IMR-90 (cell line): ENCODE measurements around the gene DAAM2. TPM values are rescaled to one million over a fixed set of nuclear protein-coding genes. Genes with fewer than 3 reads are reported as not detected.

Source experiments
- ATAC-seq: fragments of 200-7000 bp; cut with Tn5 transposase; 2 replicates; pipeline ENCODE4 v1.9.1; 2020; ENCODE audit warnings: low read depth, mild to moderate bottlenecking, moderate library complexity
- BruUV-seq: library from RNA; stranded (reverse); fragments of 400-500 nt; replicated peaks from 2 replicates; lab custom pipeline; 2021; lab: Mats Ljungman, UMichigan
- CTCF ChIA-PET: fragments of 300-600 bp; formaldehyde crosslinking; extraction: SDS; loops from one replicate; lab custom pipeline; 2021; ENCODE audit warnings: antibody characterized with exemption; lab: Yijun Ruan, JAX
- POLR2A ChIA-PET: fragments of 300-600 bp; sonication (Branson Sonifier 250); formaldehyde crosslinking; loops from one replicate; lab custom pipeline; 2022; ENCODE audit warnings: antibody characterized with exemption; ENCODE audit not compliant: unreplicated experiment; lab: Charles Lee
- DNase-seq: peaks from one replicate; pipeline ENCODE4 v3.0.0; 2013
- H2AFZ ChIP-seq: replicated peaks from 2 replicates; pipeline ENCODE3; 2013; ENCODE audit warnings: low read length, mild to moderate bottlenecking; ENCODE audit not compliant: poor library complexity
- H2AK5ac ChIP-seq: 2 replicates; pipeline ENCODE4 v1.6.1; 2013; ENCODE audit warnings: low read depth, low read length, inconsistent platforms
- H2AK9ac ChIP-seq: replicated peaks from 2 replicates; pipeline ENCODE3; 2013; ENCODE audit warnings: mild to moderate bottlenecking, low read depth, low read length, moderate library complexity; ENCODE audit not compliant: poor library complexity
- H2BK120ac ChIP-seq: 2 replicates; pipeline ENCODE4 v1.6.1; 2013; ENCODE audit warnings: low read depth, low read length, inconsistent platforms
- H2BK15ac ChIP-seq: 3 replicates; pipeline ENCODE4 v1.6.1; 2013; ENCODE audit warnings: low read depth, low read length, inconsistent platforms
- H2BK20ac ChIP-seq: 2 replicates; pipeline ENCODE4 v1.6.1; 2013; ENCODE audit warnings: low read depth, mild to moderate bottlenecking, inconsistent platforms, low read length, moderate library complexity
- H2BK5ac ChIP-seq: 2 replicates; pipeline ENCODE4 v1.6.1; 2013; ENCODE audit warnings: mild to moderate bottlenecking, low read depth, low read length, inconsistent platforms; ENCODE audit not compliant: poor library complexity, severe bottlenecking
- H3K14ac ChIP-seq: replicated peaks from 2 replicates; pipeline ENCODE4 v1.6.1; 2013; ENCODE audit warnings: low read depth, low read length, inconsistent platforms
- H3K18ac ChIP-seq: 2 replicates; pipeline ENCODE4 v1.6.1; 2013; ENCODE audit warnings: low read depth, low read length, control low read depth
- H3K23ac ChIP-seq: 2 replicates; pipeline ENCODE4 v1.6.1; 2013; ENCODE audit warnings: low read depth, low read length, inconsistent platforms
- H3K27ac ChIP-seq: 2 replicates; pipeline ENCODE4 v1.5.1; 2013; ENCODE audit warnings: mild to moderate bottlenecking, control low read depth, low read length; ENCODE audit not compliant: insufficient read depth
- H3K27me3 ChIP-seq: 2 replicates; pipeline ENCODE4 v1.6.1; 2013; ENCODE audit warnings: low read length; ENCODE audit not compliant: control insufficient read depth, insufficient read depth
- H3K36me3 ChIP-seq: 2 replicates; pipeline ENCODE4 v1.6.1; 2013; ENCODE audit warnings: low read length, mixed read lengths; ENCODE audit not compliant: control insufficient read depth, insufficient read depth
- H3K4ac ChIP-seq: 2 replicates; pipeline ENCODE4 v1.6.1; 2013; ENCODE audit warnings: low read depth, low read length, inconsistent platforms
- H3K4me1 ChIP-seq: 2 replicates; pipeline ENCODE4 v1.6.1; 2013; ENCODE audit warnings: low read length, mixed read lengths; ENCODE audit not compliant: control insufficient read depth, insufficient read depth
- H3K4me2 ChIP-seq: 2 replicates; pipeline ENCODE4 v1.6.1; 2013; ENCODE audit warnings: low read depth, mild to moderate bottlenecking, control low read depth, low read length, moderate library complexity
- H3K4me3 ChIP-seq: 2 replicates; pipeline ENCODE4 v1.5.1; 2013; ENCODE audit warnings: low read depth, mild to moderate bottlenecking, control low read depth, low read length, moderate library complexity; ENCODE audit not compliant: insufficient read depth
- H3K56ac ChIP-seq: 2 replicates; pipeline ENCODE4 v1.6.1; 2013; ENCODE audit warnings: low read length, inconsistent platforms; ENCODE audit not compliant: insufficient read depth; ENCODE audit errors: extremely low read depth
- H3K79me1 ChIP-seq, 2 experiments: 2 replicates each; pipeline ENCODE4 v1.6.1; 2013; ENCODE audit warnings: low read length in 2 of 2, inconsistent platforms in 1 of 2, low read depth in 1 of 2
- H3K9ac ChIP-seq: 2 replicates; pipeline ENCODE4 v1.6.1; 2013; ENCODE audit warnings: low read depth, low read length, control low read depth
- H3K9me1 ChIP-seq: 2 replicates; pipeline ENCODE4 v1.6.1; 2013; ENCODE audit warnings: low read length, inconsistent platforms; ENCODE audit not compliant: insufficient read depth
- H3K9me3 ChIP-seq: 2 replicates; pipeline ENCODE4 v1.6.1; 2013; ENCODE audit warnings: low read length; ENCODE audit not compliant: control insufficient read depth, insufficient read depth
- H4K20me1 ChIP-seq: 2 replicates; pipeline ENCODE4 v1.6.1; 2013; ENCODE audit warnings: low read length, inconsistent platforms; ENCODE audit not compliant: insufficient read depth
- H4K5ac ChIP-seq: 2 replicates; pipeline ENCODE4 v1.6.1; 2013; ENCODE audit warnings: mild to moderate bottlenecking, low read depth, low read length, control low read depth
- H4K8ac ChIP-seq, 2 experiments: 2 replicates each; pipeline ENCODE4 v1.6.1; 2013; ENCODE audit warnings: low read depth in 2 of 2, low read length in 2 of 2, control low read depth in 1 of 2, inconsistent platforms in 1 of 2
- H4K91ac ChIP-seq: 2 replicates; pipeline ENCODE4 v1.6.1; 2013; ENCODE audit warnings: low read depth, low read length, inconsistent platforms; ENCODE audit not compliant: insufficient read depth
- BHLHE40 ChIP-seq: fragments of 150-350 bp; IDR thresholded peaks from 2 replicates; pipeline ENCODE4 v1.6.1; 2016; ENCODE audit warnings: mild to moderate bottlenecking, low read depth, low read length
- CEBPB ChIP-seq: IDR thresholded peaks from 2 replicates; pipeline ENCODE4 v1.6.1; 2012; ENCODE audit warnings: low read depth, low read length, improper control_type of control experiment
- ELK1 ChIP-seq: fragments of 150-350 bp; IDR thresholded peaks from 2 replicates; pipeline ENCODE4 v1.6.1; 2016; ENCODE audit warnings: low read depth, mild to moderate bottlenecking, low read length, moderate library complexity, borderline replicate concordance
- FOS ChIP-seq: fragments of 150-350 bp; IDR thresholded peaks from 2 replicates; pipeline ENCODE4 v1.6.1; 2016; ENCODE audit warnings: low read depth, low read length
- MAFK ChIP-seq: IDR thresholded peaks from 2 replicates; pipeline ENCODE4 v1.6.1; 2012; ENCODE audit warnings: low read depth, low read length, improper control_type of control experiment
- POLR2A ChIP-seq: IDR thresholded peaks from 2 replicates; pipeline ENCODE4 v1.6.1; 2012; ENCODE audit warnings: mild to moderate bottlenecking, low read depth, low read length
- RCOR1 ChIP-seq: IDR thresholded peaks from 2 replicates; pipeline ENCODE4 v1.6.1; 2012; ENCODE audit warnings: mild to moderate bottlenecking, low read length, improper control_type of control experiment; ENCODE audit not compliant: insufficient replicate concordance
- WGBS, 2 experiments: methylation state at CpG; one replicate each; pipeline versions ENCODE4 v1.1.5 to v1.1.7; 2013; ENCODE audit warnings: missing lambda C conversion rate in 2 of 2; ENCODE audit not compliant: insufficient read length in 1 of 2; ENCODE audit errors: extremely low coverage in 2 of 2; 5-methylcytosine and 5-hydroxymethylcytosine counted together
- dilution Hi-C: fragments of 300-500 bp; cut with HindIII; formaldehyde crosslinking; loops from one replicate; pipeline ENCODE4 v1.14.3; 2018; ENCODE audit warnings: low sequenced_read_pairs; ENCODE audit not compliant: unreplicated experiment
- in situ Hi-C: fragments of 300-500 bp; cut with MboI; formaldehyde crosslinking; loops from 3 replicates; pipeline ENCODE4 v1.14.3; 2019; ENCODE audit warnings: low sequenced_read_pairs, inconsistent platforms, mixed read lengths
- intact Hi-C: fragments of 100-400 bp; cut with micrococcal nuclease; formaldehyde crosslinking; loops from 2 replicates; pipeline ENCODE4 v1.10.0; 2022
- polyA plus RNA-seq, 3 experiments: library from polyadenylated mRNA; depleted of rRNA; stranded (reverse); fragments of >200 nt; gene quantifications; 2 replicates each; pipeline ENCODE4 v1.2.3, GENCODE V29; 2012; ENCODE audit warnings: low replicate concordance in 1 of 3
- total RNA-seq: library from RNA; depleted of rRNA; stranded (reverse); fragments of >200 nt; gene quantifications from 2 replicates; pipeline ENCODE4 v1.2.3, GENCODE V29; 2012
- TF ChIP-seq, protein P1 (sequence below): fragments of 150-350 bp; IDR thresholded peaks from 2 replicates; pipeline ENCODE4 v1.6.1; 2017; ENCODE audit warnings: mild to moderate bottlenecking, antibody characterized with exemption, low read length, low read depth
- TF ChIP-seq, protein P2 (sequence below): conservative IDR thresholded peaks from 2 replicates; pipeline ENCODE4 v1.5.1; 2012; ENCODE audit warnings: mild to moderate bottlenecking, low read depth, low read length, improper control_type of control experiment

The DAAM2 gene
- total and polyA plus RNA-seq, 2 of the 4 experiments (the other 2 are of a cell fraction): 11.2 to 12.9 TPM

- no peak overlapping the region for H3K27ac ChIP-seq
- no peak overlapping the region for H3K14ac ChIP-seq
- 100% methylated on average over 3 of the region's 10 CpGs; no CpG with 5 or more reads in 1 of the 2 experiments for WGBS, 2 experiments
- no peaks in the 10 kb centered on the region; the same call in 1 of the 2 replicates for H3K9me1 ChIP-seq
- no peak overlapping the region for H2AK5ac ChIP-seq
- CTCF ChIA-PET: no interaction called here
- no peaks in the 10 kb centered on the region for H3K79me1 ChIP-seq
- POLR2A ChIA-PET: no interaction called here
- no peak overlapping the region for H2AFZ ChIP-seq
- no peak overlapping the region for H2BK120ac ChIP-seq
- no peak overlapping the region for H2AK9ac ChIP-seq
- in situ Hi-C loops: no loop called here
- H3K56ac ChIP-seq: no peak overlapping the region
- no peak overlapping the region for H4K91ac ChIP-seq
- no peak overlapping the region for H4K5ac ChIP-seq
- no peaks in the 10 kb centered on the region for H4K20me1 ChIP-seq
- intact Hi-C loops: loop anchor here (10.0 kb wide), 2 partner anchors 335 to 405 kb away; no protein-coding TSS in a partner anchor
- H3K27me3 ChIP-seq: no peaks in the 10 kb centered on the region
- no peak overlapping the region for H4K8ac ChIP-seq
- dilution Hi-C loops: no loop called here
- TF ChIP-seq, protein P1, sequence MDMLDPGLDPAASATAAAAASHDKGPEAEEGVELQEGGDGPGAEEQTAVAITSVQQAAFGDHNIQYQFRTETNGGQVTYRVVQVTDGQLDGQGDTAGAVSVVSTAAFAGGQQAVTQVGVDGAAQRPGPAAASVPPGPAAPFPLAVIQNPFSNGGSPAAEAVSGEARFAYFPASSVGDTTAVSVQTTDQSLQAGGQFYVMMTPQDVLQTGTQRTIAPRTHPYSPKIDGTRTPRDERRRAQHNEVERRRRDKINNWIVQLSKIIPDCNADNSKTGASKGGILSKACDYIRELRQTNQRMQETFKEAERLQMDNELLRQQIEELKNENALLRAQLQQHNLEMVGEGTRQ: no peak
- no peak for TF ChIP-seq BHLHE40
- no peak for TF ChIP-seq FOS
- no peak for TF ChIP-seq ELK1
- no peak for TF ChIP-seq RCOR1
- no peak for TF ChIP-seq MAFK
- TF ChIP-seq, protein P2, sequence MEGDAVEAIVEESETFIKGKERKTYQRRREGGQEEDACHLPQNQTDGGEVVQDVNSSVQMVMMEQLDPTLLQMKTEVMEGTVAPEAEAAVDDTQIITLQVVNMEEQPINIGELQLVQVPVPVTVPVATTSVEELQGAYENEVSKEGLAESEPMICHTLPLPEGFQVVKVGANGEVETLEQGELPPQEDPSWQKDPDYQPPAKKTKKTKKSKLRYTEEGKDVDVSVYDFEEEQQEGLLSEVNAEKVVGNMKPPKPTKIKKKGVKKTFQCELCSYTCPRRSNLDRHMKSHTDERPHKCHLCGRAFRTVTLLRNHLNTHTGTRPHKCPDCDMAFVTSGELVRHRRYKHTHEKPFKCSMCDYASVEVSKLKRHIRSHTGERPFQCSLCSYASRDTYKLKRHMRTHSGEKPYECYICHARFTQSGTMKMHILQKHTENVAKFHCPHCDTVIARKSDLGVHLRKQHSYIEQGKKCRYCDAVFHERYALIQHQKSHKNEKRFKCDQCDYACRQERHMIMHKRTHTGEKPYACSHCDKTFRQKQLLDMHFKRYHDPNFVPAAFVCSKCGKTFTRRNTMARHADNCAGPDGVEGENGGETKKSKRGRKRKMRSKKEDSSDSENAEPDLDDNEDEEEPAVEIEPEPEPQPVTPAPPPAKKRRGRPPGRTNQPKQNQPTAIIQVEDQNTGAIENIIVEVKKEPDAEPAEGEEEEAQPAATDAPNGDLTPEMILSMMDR: no peak
- TF ChIP-seq CEBPB: no peak
- no peak for TF ChIP-seq POLR2A
- ATAC-seq: no peak
- no peaks in the 10 kb centered on the region for H3K9me3 ChIP-seq
- no TSS peak for BruUV-seq
- no peak overlapping the region for H3K4me3 ChIP-seq
- H3K4me1 ChIP-seq: no peaks in the 10 kb centered on the region
- H2BK15ac ChIP-seq: no peak overlapping the region
- no peak overlapping the region for H3K9ac ChIP-seq
- H3K4ac ChIP-seq: no peak overlapping the region
- H2BK20ac ChIP-seq: no peak overlapping the region
- no peak overlapping the region for H3K23ac ChIP-seq
- DNase-seq: peak; percentile 14
- peaks cover 27% of the 10 kb centered on the region; the same call in 1 of the 2 replicates for H3K36me3 ChIP-seq
- H3K18ac ChIP-seq: no peak overlapping the region
- no peak overlapping the region for H3K4me2 ChIP-seq
- H2BK5ac ChIP-seq: no peak overlapping the region
These were observed 107.5 kb downstream of the DAAM2 start for GRCh38 chr6:39899554-39900295.
